Astrocyte (in vitro differentiated cells and primary cell): ENCODE results near the gene DDOST.

Experiments used
- CTCF ChIP-seq: IDR thresholded peaks from 2 replicates; pipeline ENCODE4 v1.5.1; 2011; ENCODE audit warnings: low read depth, mild to moderate bottlenecking, inconsistent platforms, low read length, moderate library complexity; ENCODE audit not compliant: insufficient read depth
- EZH2 ChIP-seq: IDR thresholded peaks from 2 replicates; pipeline ENCODE4 v1.6.1; 2012; ENCODE audit warnings: mild to moderate bottlenecking, low read length, inconsistent platforms; ENCODE audit not compliant: insufficient read depth

GRCh38 chr1:20619999-20620398, 41.2 kb downstream of the DDOST start:
- TF ChIP-seq CTCF (no peak), EZH2 (no peak)
